AG04450 (cell line): ENCODE results near the gene SLC22A17. TPM values are rescaled to one million over a fixed set of nuclear protein-coding genes. Genes with fewer than 3 reads are reported as not detected.
A peak's percentile ranks its signal among the peaks of the same experiment; 100 is the strongest.

Source experiments
- CTCF ChIA-PET: fragments of 300-600, 350-600 bp; formaldehyde crosslinking; extraction: SDS; loops from one replicate; lab custom pipeline; 2022; ENCODE audit warnings: antibody characterized with exemption, inconsistent platforms; lab: Charles Lee
- POLR2A ChIA-PET: fragments of 350-600 bp; formaldehyde crosslinking; extraction: SDS; loops from one replicate; lab custom pipeline; 2021; ENCODE audit warnings: antibody characterized with exemption, inconsistent platforms; lab: Yijun Ruan, JAX
- DNase-seq: peaks from one replicate; pipeline ENCODE4 v3.0.0-alpha.2; 2011; ENCODE audit warnings: low read depth, low spot score
- H3K27ac ChIP-seq: one replicate; pipeline ENCODE4 v1.5.1; 2012; ENCODE audit warnings: low read depth, low read length, control low read depth
- H3K27me3 ChIP-seq: one replicate; pipeline ENCODE4 v1.6.0; 2012; ENCODE audit warnings: low read length; ENCODE audit not compliant: control insufficient read depth, insufficient read depth
- H3K4me3 ChIP-seq: 2 replicates; pipeline ENCODE4 v1.5.1; 2011; ENCODE audit warnings: mild to moderate bottlenecking, low read depth, low read length, control low read depth
- H3K9me3 ChIP-seq: 2 replicates; pipeline ENCODE4 v1.5.1; 2012; ENCODE audit warnings: low read length; ENCODE audit not compliant: control insufficient read depth, insufficient read depth
- polyA plus RNA-seq: library from polyadenylated mRNA; depleted of rRNA; stranded (reverse); fragments of >200 nt; gene quantifications from 2 replicates; pipeline ENCODE4 v1.2.3, GENCODE V29; 2011
- TF ChIP-seq, protein P1 (sequence below): IDR thresholded peaks from 2 replicates; pipeline ENCODE4 v1.5.1; 2011; ENCODE audit warnings: low read depth, low read length, control low read depth, inconsistent platforms

Gene SLC22A17
- polyA plus RNA-seq, 1 experiment = 17.4 TPM

DNA sequence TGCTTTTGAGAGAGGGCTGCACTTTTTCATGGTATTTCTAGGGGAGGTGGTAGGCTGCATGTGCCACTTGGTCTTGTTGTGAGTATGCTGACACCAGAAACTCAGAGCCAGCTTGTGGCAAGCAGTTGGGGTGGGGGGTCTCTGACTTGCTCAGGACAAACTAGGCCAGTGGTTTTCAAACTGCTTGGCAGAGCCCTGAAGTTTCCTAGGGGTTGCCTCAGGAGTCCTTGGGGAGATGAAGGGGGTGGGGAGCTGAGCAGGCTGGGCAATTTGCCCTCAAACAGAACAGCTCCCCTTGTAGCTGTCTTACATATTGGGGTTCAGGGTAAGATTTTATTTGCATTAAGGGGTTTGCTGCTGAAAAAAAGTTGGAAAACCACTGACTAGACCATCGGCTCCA lies 42.1 kb downstream of the SLC22A17 start:
- ChIA-PET CTCF (interaction anchor here (1.0 to 3.2 kb wide), 2 partner anchors 8 to 9 kb away, joined by 4 to 20 read pairs; partner anchors contain the start of gene PPP1R3E), POLR2A (interaction anchor here (2.1 kb wide), 1 partner anchor 11 kb away, joined by 8 read pairs; the partner anchor contains the start of gene PABPN1)
- Histone ChIP-seq H3K4me3 (no peak overlapping the region), H3K27ac (no peak overlapping the region), H3K9me3 (no peaks in the 10 kb centered on the region; the same call in 1 of the 2 replicates), H3K27me3 (no peaks in the 10 kb centered on the region)
- DNase-seq = no peak
- TF ChIP-seq, protein P1, sequence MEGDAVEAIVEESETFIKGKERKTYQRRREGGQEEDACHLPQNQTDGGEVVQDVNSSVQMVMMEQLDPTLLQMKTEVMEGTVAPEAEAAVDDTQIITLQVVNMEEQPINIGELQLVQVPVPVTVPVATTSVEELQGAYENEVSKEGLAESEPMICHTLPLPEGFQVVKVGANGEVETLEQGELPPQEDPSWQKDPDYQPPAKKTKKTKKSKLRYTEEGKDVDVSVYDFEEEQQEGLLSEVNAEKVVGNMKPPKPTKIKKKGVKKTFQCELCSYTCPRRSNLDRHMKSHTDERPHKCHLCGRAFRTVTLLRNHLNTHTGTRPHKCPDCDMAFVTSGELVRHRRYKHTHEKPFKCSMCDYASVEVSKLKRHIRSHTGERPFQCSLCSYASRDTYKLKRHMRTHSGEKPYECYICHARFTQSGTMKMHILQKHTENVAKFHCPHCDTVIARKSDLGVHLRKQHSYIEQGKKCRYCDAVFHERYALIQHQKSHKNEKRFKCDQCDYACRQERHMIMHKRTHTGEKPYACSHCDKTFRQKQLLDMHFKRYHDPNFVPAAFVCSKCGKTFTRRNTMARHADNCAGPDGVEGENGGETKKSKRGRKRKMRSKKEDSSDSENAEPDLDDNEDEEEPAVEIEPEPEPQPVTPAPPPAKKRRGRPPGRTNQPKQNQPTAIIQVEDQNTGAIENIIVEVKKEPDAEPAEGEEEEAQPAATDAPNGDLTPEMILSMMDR = no peak

DNA sequence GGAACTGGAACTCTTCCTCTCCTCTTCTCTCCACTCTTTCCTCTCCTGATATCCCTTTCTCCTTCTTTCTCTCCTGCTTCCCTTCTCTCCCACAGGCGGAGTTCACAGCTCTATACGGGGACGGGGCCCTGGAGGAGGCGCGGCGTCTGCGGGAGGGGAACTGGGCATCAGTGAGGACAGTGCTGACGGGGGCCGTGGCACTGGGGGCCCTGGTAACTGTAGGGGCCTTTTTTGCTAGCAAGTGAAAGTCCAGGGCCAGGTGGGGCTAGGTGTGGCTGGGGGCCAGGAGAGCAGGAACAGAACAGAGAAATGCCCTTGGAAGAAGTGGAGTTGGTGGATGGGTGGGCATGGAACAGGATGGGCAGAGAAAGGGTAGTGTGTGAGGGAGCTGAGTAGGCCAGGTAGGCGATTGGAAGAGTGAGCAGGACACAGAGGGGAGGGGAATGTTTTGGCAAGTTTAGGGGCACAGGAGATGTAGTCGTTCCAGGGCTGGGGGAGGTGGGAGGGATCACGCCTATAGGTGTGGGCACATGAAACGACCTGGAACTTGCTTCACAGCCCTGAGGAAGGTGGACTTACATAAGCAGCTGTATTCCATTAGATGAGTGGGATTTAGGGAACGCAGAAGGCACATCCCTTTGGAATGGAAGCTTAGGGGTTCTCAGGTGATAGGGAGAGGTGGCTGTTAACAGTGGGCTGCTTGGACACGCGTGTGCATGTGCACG lies 43.8 kb downstream of the SLC22A17 start:
- CTCF ChIA-PET = interaction anchor here (0.5 to 0.7 kb wide), 2 partner anchors 21 to 1083 kb away, joined by 4 to 7 read pairs; no protein-coding TSS in a partner anchor
- Histone ChIP-seq H3K9me3 (no peaks in the 10 kb centered on the region; the same call in 1 of the 2 replicates), H3K4me3 (peak overlapping the region; percentile 92), H3K27ac (no peak overlapping the region), H3K27me3 (no peaks in the 10 kb centered on the region)
- TF ChIP-seq, protein P1 = no peak
- POLR2A ChIA-PET = interaction anchor here (5.9 kb wide), 1 partner anchor 13 kb away, joined by 54 read pairs; the partner anchor contains the start of gene PABPN1
- DNase-seq = no peak

DNA sequence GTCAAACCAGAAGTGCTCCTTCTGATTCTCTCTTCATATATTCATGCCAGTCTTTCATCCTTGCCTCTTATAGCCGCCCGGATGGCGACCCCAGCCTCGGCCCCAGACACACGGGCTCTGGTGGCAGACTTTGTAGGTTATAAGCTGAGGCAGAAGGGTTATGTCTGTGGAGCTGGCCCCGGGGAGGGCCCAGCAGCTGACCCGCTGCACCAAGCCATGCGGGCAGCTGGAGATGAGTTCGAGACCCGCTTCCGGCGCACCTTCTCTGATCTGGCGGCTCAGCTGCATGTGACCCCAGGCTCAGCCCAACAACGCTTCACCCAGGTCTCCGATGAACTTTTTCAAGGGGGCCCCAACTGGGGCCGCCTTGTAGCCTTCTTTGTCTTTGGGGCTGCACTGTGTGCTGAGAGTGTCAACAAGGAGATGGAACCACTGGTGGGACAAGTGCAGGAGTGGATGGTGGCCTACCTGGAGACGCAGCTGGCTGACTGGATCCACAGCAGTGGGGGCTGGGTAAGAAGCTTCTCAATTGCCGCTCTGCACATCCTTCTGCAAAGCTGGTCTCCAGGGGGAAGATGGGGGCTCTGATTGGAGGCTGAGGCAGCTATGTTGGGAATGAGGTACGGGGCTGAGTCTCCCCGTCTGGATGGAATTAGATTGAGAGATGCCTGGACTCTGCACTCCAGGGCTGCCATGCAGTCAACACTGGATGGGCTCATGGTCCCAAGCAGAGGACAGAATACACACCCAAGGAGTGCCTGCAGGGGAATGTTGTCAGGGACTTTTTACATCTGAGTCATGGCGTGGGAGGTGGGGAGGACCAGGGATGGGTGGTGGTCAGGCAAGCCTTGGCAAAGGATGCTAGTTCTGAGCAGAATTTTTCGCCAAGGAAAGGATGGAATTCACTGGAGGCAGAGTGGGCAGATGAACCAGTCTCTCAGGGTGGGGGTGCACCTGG lies 44.7 kb downstream of the SLC22A17 start:
- no peak for DNase-seq
- H3K4me3 ChIP-seq = peak overlapping the region; percentile 92
- H3K9me3 ChIP-seq = no peaks in the 10 kb centered on the region; the same call in 1 of the 2 replicates
- no peaks in the 10 kb centered on the region for H3K27me3 ChIP-seq
- ChIA-PET CTCF (interaction anchor here (0.5 to 1.0 kb wide), 4 partner anchors 13 to 1124 kb away, joined by 3 to 7 read pairs (median 4); no protein-coding TSS in a partner anchor), POLR2A (interaction anchor here (5.9 kb wide), 1 partner anchor 14 kb away, joined by 54 read pairs; the partner anchor contains the start of gene PABPN1)
- H3K27ac ChIP-seq = peak overlapping the region; percentile 21
- TF ChIP-seq, protein P1 = no peak

DNA sequence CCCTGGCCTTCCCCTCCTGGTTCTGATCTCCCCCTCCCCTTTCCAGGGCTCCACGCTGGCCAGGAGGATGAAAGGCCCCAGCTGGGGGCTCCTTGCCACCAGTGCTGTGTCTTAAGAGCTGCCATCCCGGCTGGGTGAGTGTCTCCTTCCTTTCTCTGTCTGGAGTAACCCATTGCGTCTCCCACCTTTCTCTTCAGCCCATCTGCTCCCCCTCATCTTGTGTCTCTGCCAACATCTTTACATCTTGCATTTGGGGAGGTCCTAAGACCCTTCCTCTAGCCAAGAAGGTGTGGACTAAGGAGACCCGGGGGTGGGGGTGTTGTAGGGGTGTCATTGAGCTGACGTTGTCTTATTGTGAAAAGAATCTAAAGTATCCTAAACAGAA lies 45.5 kb downstream of the SLC22A17 start:
- Histone ChIP-seq H3K27ac (peak overlapping the region; percentile 47), H3K4me3 (peak overlapping the region; percentile 92), H3K9me3 (no peaks in the 10 kb centered on the region; the same call in 1 of the 2 replicates), H3K27me3 (no peaks in the 10 kb centered on the region)
- ChIA-PET CTCF (interaction anchor here (0.6 to 1.0 kb wide), 4 partner anchors 12 to 1125 kb away, joined by 3 read pairs; no protein-coding TSS in a partner anchor), POLR2A (interaction anchor here (0.5 to 5.9 kb wide), 8 partner anchors 10 to 358 kb away, joined by 3 to 54 read pairs (median 3); partner anchors contain the start of genes HOMEZ and PABPN1)
- TF ChIP-seq, protein P1 = no peak
- DNase-seq = no peak
